Cardiac muscle cell (in vitro differentiated cells and primary cell): Measurements from ENCODE around the gene CC2D1A. TPM values are rescaled to one million over a fixed set of nuclear protein-coding genes. Genes with fewer than 3 reads are reported as not detected.
A peak's percentile ranks its signal among the peaks of the same experiment; 100 is the strongest.
"Not testable (repeated sequence)": the region's sequence is repeated elsewhere in the genome, so short reads cannot be mapped to it uniquely, and the experiment has no call there.

Experiments
- DNase-seq, 2 donors: peaks; one replicate each; pipeline versions ENCODE4 v3.0.0 to v3.0.0-alpha.2; 2010 to 2017; ENCODE audit warnings: low read depth in 1 of 2, low spot score in 1 of 2
- H3K27ac ChIP-seq: fragments of 200-600 bp; sonication (generic); 2 replicates; pipeline ENCODE4 v1.5.1; 2016
- H3K27me3 ChIP-seq: fragments of 200-600 bp; sonication (generic); 2 replicates; pipeline ENCODE4 v1.6.0; 2016; ENCODE audit warnings: control low read depth
- H3K36me3 ChIP-seq: fragments of 200-600 bp; sonication (generic); 2 replicates; pipeline ENCODE4 v1.5.1; 2016; ENCODE audit warnings: control low read depth
- H3K4me1 ChIP-seq: fragments of 200-600 bp; sonication (generic); 2 replicates; pipeline ENCODE4 v1.8.1; 2017; ENCODE audit warnings: low read depth, mild to moderate bottlenecking, mixed run types
- H3K4me3 ChIP-seq: fragments of 200-600 bp; sonication (generic); 2 replicates; pipeline ENCODE4 v1.5.1; 2016; ENCODE audit warnings: mild to moderate bottlenecking
- H3K9me3 ChIP-seq: fragments of 200-600 bp; sonication (generic); 2 replicates; pipeline ENCODE4 v1.5.1; 2017; ENCODE audit warnings: low read depth, mild to moderate bottlenecking, control low read depth
- polyA plus RNA-seq: library from polyadenylated mRNA; unstranded; fragments of >200 nt; fragmentation: Nextera tagmentation; extraction: Ambion mirVana; gene quantifications from 2 replicates; pipeline ENCODE4 v1.2.1, GENCODE V29; 2016
- total RNA-seq: library from RNA; depleted of rRNA; stranded (reverse); fragments of >200 nt; gene quantifications from 2 replicates; pipeline ENCODE4 v1.2.3, GENCODE V29; 2016
- TF ChIP-seq, protein P1 (sequence below): IDR thresholded peaks from 2 replicates; pipeline ENCODE4 v1.5.1; 2012; ENCODE audit warnings: low read depth, mild to moderate bottlenecking, low read length

CC2D1A gene
- total and polyA plus RNA-seq, 2 experiments from 2014 or later: 42.5 to 46.6 TPM

DNA sequence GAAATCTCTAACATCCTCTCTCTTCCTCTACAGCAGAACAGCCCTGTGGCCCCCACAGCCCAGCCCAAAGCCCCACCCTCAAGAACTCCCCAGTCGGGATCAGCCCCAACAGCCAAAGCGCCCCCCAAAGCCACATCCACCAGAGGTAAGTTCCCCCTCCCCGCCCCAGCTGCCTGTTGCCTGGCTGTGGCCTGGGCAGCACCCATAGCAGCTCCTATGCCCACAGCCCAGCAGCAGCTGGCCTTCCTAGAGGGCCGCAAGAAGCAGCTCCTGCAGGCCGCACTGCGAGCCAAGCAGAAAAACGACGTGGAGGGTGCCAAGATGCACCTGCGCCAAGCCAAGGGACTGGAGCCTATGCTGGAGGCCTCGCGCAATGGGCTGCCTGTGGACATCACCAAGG, 14.5 kb downstream of the CC2D1A start:
- H3K4me3 ChIP-seq: no peak overlapping the region
- peaks cover 23% of the 10 kb centered on the region for H3K36me3 ChIP-seq
- no peaks in the 10 kb centered on the region for H3K27me3 ChIP-seq
- TF ChIP-seq, protein P1, sequence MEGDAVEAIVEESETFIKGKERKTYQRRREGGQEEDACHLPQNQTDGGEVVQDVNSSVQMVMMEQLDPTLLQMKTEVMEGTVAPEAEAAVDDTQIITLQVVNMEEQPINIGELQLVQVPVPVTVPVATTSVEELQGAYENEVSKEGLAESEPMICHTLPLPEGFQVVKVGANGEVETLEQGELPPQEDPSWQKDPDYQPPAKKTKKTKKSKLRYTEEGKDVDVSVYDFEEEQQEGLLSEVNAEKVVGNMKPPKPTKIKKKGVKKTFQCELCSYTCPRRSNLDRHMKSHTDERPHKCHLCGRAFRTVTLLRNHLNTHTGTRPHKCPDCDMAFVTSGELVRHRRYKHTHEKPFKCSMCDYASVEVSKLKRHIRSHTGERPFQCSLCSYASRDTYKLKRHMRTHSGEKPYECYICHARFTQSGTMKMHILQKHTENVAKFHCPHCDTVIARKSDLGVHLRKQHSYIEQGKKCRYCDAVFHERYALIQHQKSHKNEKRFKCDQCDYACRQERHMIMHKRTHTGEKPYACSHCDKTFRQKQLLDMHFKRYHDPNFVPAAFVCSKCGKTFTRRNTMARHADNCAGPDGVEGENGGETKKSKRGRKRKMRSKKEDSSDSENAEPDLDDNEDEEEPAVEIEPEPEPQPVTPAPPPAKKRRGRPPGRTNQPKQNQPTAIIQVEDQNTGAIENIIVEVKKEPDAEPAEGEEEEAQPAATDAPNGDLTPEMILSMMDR: no peak
- no peak overlapping the region for H3K27ac ChIP-seq
- no peaks in the 10 kb centered on the region for H3K9me3 ChIP-seq
- no peak for DNase-seq
- no peaks in the 10 kb centered on the region for H3K4me1 ChIP-seq

DNA sequence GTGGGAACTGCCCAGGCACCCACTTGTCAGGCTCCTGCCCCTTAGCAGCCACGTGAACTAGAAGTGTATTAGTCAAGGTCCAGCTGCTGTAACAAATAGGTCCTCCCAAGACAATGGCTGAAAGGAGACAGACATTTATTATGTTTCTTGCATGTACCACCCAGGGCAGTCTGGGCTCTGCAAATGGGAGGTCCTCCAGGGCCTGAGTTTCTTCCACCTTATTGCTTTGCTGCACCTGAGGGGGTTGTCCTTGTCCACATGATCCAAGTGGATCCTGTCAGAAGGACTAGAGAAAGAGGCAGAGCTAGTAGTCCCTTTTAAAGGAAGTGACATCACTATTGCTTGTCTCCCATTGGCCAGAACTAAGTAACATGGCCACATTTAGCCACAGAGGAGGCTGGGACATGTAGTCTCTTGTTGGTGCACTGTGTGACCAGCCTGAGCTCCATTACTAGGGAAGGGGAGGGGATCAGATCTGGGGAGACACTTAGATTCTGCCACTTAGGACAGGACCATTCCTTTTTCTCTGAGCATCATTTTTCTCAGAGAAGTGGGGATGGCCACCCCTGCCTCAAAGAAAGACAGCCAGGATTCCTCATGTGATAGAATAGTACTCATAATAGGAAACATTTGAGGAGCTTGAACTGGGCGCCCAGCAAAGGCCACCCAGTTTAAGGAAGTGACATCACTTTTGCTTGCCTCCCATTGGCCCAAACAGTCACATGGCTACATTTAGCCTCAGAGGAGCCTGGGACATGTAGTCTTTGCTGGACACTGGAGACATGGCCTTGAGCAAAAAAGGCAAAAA, 15.1 kb downstream of the CC2D1A start:
- Histone ChIP-seq H3K36me3 (peaks cover 18% of the 10 kb centered on the region), H3K4me1 (no peaks in the 10 kb centered on the region), H3K27ac (no peak overlapping the region), H3K9me3 (no peaks in the 10 kb centered on the region), H3K4me3 (no peak overlapping the region), H3K27me3 (no peaks in the 10 kb centered on the region)
- TF ChIP-seq, protein P1: no peak
- DNase-seq: peak in 1 of 2 donors; percentile 57

DNA sequence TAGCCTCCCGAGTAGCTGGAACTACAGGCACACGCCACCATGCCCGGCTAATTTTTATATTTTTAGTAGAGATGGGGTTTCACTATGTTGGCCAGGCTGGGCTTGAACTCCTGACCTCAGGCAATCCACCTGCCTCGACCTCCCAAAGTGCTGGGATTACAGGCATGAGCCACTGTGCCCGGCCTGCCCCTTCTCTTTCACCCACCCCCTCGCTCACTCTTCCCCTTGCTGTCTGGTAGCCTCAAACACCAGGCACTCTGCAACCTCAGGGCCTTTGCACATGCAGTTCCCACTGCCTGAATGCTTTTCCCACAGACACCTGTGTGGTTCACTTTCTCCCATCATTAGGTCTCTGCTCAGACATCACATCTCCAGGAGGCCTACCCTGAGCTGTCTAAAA, 16.1 kb downstream of the CC2D1A start:
- peaks cover 18% of the 10 kb centered on the region for H3K36me3 ChIP-seq

DNA sequence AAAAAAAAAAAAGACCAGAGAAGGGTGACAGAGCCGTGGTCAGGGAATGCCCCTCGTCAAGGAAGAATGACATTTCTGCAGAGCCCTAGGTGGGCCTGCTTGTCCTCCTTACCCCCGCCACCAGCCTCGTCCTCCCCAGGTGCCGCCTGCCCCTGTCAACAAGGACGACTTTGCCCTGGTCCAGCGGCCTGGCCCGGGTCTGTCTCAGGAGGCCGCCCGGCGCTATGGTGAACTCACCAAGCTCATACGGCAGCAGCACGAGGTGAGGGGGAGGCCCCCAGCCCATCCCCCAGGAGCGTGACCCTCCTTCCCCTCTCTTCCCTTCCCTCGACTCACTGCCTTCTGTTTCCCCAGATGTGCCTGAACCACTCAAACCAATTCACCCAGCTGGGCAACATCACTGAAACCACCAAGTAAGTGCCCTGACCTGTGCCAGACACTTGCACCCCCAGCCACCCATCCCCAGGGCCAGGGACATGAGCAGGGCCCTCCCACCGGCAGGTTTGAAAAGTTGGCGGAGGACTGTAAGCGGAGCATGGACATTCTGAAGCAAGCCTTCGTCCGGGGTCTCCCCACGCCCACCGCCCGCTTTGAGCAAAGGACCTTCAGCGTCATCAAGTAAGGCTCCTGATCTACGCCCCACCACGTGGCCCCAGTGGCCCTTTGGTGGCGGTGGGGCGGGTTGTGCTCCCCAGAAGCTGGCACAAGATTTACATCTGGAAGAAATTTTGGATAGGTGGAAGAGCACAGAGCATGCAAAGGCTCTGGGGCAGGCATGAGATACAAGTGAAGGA, 17.4 kb downstream of the CC2D1A start:
- Histone ChIP-seq H3K4me1 (no peaks in the 10 kb centered on the region), H3K27ac (no peak overlapping the region), H3K4me3 (no peak overlapping the region), H3K36me3 (peaks cover 16% of the 10 kb centered on the region), H3K27me3 (no peaks in the 10 kb centered on the region), H3K9me3 (no peaks in the 10 kb centered on the region)
- TF ChIP-seq, protein P1: no peak
- DNase-seq: no peak

More for the DNA sequence above, 16.1 kb downstream of the CC2D1A start:
- not testable (repeated sequence) for H3K27ac ChIP-seq, H3K27me3 ChIP-seq, H3K4me3 ChIP-seq, H3K4me1 ChIP-seq, DNase-seq, H3K9me3 ChIP-seq

DNA sequence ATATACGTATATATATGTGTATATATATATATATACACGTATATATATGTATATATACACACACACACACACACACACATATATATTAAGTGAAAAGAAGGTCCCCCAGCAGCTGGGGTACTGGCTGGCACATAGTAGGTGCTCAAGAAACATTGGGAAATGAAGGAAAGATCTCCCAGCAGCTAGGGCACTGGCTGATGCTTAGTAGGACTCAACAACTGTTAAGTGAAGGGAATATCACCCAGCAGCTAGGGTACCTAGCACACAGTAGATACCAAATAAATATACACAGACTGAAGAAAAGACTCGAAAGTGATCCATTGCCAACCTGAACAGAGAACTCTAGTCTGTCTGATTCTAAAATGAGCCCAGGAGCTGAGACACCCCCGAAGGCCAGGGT, 20.0 kb downstream of the CC2D1A start:
- peaks cover 6% of the 10 kb centered on the region for H3K36me3 ChIP-seq
- H3K9me3 ChIP-seq: no peaks in the 10 kb centered on the region
- no peak overlapping the region for H3K27ac ChIP-seq
- H3K27me3 ChIP-seq: no peaks in the 10 kb centered on the region
- H3K4me3 ChIP-seq: no peak overlapping the region
- no peaks in the 10 kb centered on the region for H3K4me1 ChIP-seq
- TF ChIP-seq, protein P1: no peak
- DNase-seq: no peak

DNA sequence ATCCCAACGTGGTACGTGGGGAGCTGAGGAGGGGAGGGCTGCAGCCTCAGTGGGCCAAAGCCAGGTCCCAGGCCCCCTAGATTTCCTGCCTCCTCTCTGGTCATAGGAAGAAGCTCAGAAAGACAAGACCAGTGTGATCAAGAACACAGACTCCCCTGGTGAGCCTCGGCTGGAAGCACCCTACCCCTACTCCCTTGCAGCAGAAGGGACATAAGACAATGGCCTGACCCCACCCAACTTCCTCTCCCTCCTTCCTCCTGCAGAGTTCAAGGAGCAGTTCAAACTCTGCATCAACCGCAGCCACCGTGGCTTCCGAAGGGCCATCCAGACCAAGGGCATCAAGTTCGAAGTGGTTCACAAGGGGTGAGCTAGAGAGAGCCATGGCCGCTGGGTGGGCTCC, 20.7 kb downstream of the CC2D1A start:
- H3K36me3 ChIP-seq: peaks cover 3% of the 10 kb centered on the region
- no peak for DNase-seq
- H3K27me3 ChIP-seq: no peaks in the 10 kb centered on the region
- no peak overlapping the region for H3K4me3 ChIP-seq
- no peaks in the 10 kb centered on the region for H3K9me3 ChIP-seq
- no peak overlapping the region for H3K27ac ChIP-seq
- H3K4me1 ChIP-seq: no peaks in the 10 kb centered on the region
- TF ChIP-seq, protein P1: no peak
